ENCODE measurements around the gene TRMT11.

TRMT11 gene

DNA sequence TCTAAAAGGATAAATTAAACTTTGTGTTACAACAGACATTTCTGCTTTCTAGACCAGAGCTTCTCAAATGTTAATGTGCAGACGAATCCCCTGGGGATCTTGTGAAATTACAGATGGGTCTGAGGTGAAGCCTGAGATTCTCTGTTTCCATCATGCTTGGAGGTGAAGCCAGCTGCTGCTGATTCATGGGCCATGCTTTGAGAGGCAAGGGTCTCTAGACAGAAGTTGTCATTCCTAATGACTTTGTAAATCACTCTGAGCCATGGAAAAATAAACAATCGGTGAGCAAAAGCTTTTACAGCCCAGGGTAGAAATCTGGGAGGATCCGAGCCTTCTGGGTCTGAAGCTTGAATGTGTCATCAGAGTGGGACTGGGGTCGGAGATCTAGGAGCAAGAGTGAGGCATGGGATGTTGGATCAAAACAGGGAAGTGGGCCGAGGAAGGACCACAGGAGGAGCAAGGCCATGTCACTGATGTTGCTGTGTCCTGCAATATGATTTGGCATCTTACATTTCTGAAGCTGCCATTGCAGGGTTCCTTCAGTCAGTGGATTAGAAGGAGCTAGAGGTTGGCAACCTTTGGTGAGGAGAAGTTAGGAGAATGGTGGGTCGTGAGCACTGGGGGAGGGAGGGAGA is 77.3 kb downstream of the TRMT11 start (continued):
- TF ChIP-seq PRDM2 (tag by site-specific recombination; IDR thresholded peaks at IDR 0.05; ENCODE audit: borderline replicate concordance), result no peak
- peak; percentile 72 for TF ChIP-seq OSR2 (tag by site-specific recombination; IDR thresholded peaks at IDR 0.05)
- no peak for TF ChIP-seq KLF16 (tag by site-specific recombination; IDR thresholded peaks at IDR 0.05)
- TF ChIP-seq ZNF354C (tag by site-specific recombination; IDR thresholded peaks at IDR 0.05; ENCODE audit: borderline replicate concordance, low read depth), result no peak
- TF ChIP-seq, protein P1, sequence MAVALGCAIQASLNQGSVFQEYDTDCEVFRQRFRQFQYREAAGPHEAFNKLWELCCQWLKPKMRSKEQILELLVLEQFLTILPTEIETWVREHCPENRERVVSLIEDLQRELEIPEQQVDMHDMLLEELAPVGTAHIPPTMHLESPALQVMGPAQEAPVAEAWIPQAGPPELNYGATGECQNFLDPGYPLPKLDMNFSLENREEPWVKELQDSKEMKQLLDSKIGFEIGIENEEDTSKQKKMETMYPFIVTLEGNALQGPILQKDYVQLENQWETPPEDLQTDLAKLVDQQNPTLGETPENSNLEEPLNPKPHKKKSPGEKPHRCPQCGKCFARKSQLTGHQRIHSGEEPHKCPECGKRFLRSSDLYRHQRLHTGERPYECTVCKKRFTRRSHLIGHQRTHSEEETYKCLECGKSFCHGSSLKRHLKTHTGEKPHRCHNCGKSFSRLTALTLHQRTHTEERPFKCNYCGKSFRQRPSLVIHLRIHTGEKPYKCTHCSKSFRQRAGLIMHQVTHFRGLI (tag by site-specific recombination; IDR thresholded peaks at IDR 0.05), result no peak
- TF ChIP-seq ZBTB17 (tag by site-specific recombination; IDR thresholded peaks at IDR 0.05), result peak; percentile 56
- 0 out of 2 replicates have a peak, but pooled peaks have one; percentile 14 for TF ChIP-seq IKZF3 (tag by site-specific recombination; IDR thresholded peaks at IDR 0.05)
- no peak for TF ChIP-seq ZNF600 (tag by site-specific recombination; IDR thresholded peaks at IDR 0.05)
- no peak for TF ChIP-seq ZNF132 (tag by site-specific recombination; IDR thresholded peaks at IDR 0.05; ENCODE audit: borderline replicate concordance)
- TF ChIP-seq ZNF48 (tag by site-specific recombination; IDR thresholded peaks at IDR 0.05), result no peak
- peak; percentile 95; the same call in 1 of the 2 replicates for TF ChIP-seq MZF1 (tag by site-specific recombination; IDR thresholded peaks at IDR 0.05; ENCODE audit: borderline replicate concordance)
- TF ChIP-seq ZNF223 (tag by site-specific recombination; IDR thresholded peaks at IDR 0.05), result no peak
- peak; percentile 79; the same call in 1 of the 2 replicates for TF ChIP-seq TRIM28 (IDR thresholded peaks at IDR 0.05; ENCODE audit: borderline replicate concordance, low read length)
- no peak for TF ChIP-seq ZNF664 (tag by site-specific recombination; IDR thresholded peaks at IDR 0.05)
- TF ChIP-seq, protein P2, sequence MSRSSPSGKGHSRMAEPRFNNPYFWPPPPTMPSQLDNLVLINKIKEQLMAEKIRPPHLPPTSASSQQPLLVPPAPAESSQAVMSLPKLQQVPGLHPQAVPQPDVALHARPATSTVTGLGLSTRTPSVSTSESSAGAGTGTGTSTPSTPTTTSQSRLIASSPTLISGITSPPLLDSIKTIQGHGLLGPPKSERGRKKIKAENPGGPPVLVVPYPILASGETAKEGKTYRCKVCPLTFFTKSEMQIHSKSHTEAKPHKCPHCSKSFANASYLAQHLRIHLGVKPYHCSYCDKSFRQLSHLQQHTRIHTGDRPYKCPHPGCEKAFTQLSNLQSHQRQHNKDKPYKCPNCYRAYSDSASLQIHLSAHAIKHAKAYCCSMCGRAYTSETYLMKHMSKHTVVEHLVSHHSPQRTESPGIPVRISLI (tag by site-specific recombination; IDR thresholded peaks at IDR 0.05), result no peak
- TF ChIP-seq PRDM6 (tag by site-specific recombination; IDR thresholded peaks at IDR 0.05), result peak; percentile 39; the same call in 1 of the 2 replicates
- TF ChIP-seq MEIS1 (CRISPR knock-in tag; IDR thresholded peaks at IDR 0.05; ENCODE audit: borderline replicate concordance), result no peak
- TF ChIP-seq, protein P3, sequence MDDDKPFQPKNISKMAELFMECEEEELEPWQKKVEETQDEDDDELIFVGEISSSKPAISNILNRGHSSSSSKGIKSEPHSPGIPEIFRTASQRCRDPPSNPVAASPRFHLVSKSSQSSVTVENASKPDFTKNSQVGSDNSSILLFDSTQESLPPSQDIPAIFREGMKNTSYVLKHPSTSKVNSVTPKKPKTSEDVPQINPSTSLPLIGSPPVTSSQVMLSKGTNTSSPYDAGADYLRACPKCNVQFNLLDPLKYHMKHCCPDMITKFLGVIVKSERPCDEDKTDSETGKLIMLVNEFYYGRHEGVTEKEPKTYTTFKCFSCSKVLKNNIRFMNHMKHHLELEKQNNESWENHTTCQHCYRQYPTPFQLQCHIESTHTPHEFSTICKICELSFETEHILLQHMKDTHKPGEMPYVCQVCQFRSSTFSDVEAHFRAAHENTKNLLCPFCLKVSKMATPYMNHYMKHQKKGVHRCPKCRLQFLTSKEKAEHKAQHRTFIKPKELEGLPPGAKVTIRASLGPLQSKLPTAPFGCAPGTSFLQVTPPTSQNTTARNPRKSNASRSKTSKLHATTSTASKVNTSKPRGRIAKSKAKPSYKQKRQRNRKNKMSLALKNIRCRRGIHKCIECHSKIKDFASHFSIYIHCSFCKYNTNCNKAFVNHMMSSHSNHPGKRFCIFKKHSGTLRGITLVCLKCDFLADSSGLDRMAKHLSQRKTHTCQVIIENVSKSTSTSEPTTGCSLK (tag by site-specific recombination; IDR thresholded peaks at IDR 0.05), result no peak
- TF ChIP-seq GFI1B (tag by site-specific recombination; IDR thresholded peaks at IDR 0.05), result peak; percentile 84
- peak; percentile 31; the same call in 1 of the 2 replicates for TF ChIP-seq ZNF629 (tag by site-specific recombination; IDR thresholded peaks at IDR 0.05)
